WI38 (cell line): ENCODE results near the gene VCX.
"Not testable (repeated sequence)": the region's sequence is repeated elsewhere in the genome, so short reads cannot be mapped to it uniquely, and the experiment has no call there.

Source experiments
- H3K4me3 ChIP-seq: 2 replicates; pipeline ENCODE4 v1.5.1; 2011; ENCODE audit warnings: low read depth, mild to moderate bottlenecking, control low read depth, low read length
- TF ChIP-seq, protein P1 (sequence below): IDR thresholded peaks from 2 replicates; pipeline ENCODE4 v1.5.1; 2012; ENCODE audit warnings: low read depth, mild to moderate bottlenecking, control low read depth, low read length

The VCX gene

DNA sequence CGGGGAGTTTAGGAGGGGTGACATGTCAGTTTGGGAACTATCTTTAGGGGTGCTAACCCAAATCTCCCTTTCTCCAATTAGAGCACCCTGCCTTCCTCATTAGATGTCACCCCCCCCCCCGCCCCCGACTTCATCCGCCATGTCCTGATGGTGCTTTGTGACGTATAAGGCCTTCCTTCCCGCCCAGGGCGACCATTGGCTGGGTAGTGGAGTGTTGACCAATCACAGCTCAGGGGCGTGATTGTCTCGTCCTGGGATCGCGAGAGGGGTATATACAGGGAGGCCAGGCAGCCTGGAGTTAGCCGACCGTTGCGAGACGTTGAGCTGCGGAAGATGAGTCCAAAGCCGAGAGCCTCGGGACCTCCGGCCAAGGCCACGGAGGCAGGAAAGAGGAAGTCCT lies at the start of gene VCX:
TSS of gene VCX (plus strand) at position 301 of the 400 bp plus-strand sequence. CDS start at position 334, 33 bp downstream.
- not testable (repeated sequence) for H3K4me3 ChIP-seq

DNA sequence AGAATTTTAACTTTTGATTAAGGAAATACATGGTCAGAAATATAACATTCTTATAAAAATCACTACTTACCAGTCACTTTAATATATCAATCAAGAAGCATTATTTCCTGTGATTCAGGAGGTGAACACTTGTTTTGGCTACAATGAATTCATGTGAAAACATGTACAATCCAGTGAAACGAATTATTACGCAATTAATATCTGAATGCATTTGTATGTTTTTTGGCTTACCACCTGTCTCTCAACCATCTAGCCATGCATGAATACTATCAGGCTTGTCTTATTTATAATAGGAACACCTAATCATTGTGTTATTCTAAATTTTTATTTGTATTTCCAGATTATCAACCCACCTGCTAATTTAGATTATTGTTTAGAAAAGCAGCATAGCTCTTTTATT lies 44.6 kb upstream of the VCX start:
- TF ChIP-seq, protein P1, sequence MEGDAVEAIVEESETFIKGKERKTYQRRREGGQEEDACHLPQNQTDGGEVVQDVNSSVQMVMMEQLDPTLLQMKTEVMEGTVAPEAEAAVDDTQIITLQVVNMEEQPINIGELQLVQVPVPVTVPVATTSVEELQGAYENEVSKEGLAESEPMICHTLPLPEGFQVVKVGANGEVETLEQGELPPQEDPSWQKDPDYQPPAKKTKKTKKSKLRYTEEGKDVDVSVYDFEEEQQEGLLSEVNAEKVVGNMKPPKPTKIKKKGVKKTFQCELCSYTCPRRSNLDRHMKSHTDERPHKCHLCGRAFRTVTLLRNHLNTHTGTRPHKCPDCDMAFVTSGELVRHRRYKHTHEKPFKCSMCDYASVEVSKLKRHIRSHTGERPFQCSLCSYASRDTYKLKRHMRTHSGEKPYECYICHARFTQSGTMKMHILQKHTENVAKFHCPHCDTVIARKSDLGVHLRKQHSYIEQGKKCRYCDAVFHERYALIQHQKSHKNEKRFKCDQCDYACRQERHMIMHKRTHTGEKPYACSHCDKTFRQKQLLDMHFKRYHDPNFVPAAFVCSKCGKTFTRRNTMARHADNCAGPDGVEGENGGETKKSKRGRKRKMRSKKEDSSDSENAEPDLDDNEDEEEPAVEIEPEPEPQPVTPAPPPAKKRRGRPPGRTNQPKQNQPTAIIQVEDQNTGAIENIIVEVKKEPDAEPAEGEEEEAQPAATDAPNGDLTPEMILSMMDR, result no peak
- H3K4me3 ChIP-seq, result no peak overlapping the region

DNA sequence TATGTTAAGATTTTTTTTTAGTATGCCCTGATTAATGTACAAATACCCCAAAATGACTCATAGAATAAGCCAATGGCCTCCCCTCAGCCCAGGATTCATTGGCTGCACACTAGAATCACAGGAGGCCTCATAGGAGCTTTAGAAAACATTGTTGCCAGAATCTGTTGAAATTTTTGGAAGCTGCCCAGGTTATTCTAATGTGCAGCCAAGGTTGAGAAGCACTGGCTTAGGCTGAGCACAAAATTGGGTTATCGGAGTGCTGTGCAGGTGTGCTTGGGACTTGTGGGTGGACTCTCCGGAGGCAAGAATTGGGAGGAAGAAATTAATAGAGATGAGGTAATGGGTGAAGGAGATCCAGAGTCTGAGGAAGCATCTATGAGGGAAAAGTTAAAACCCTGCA lies 41.3 kb upstream of the VCX start:
- TF ChIP-seq, protein P1, result no peak
- no peak overlapping the region for H3K4me3 ChIP-seq

DNA sequence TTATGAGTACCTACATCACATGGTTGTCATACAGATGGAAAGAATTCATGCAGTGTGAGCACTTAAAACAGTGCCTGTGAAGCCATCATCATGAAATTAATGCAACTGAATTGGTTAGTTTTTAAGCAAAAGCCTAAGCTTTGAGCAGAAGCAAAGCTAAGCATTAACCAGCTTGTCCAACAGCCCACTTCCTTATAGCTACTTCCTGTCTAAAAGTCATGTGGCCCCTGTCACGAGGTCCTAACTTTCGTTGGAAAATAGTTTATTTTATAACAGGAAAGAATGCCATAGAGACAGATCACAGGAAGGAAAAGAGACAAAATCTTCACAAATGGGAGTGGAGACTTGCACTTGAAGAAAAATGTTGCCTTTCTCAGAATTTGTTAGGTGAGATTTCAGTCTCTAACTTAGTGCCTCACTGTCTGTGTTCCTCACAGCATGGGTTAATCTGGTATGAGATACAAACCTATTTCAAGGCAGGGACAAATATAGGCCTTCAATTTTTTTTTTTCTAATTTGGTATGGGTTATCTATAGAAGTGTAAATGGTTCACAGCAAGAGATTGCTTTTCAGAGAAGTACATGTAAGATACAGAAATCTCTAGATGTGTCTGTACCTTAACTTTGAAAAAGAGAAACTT lies 27.7 kb upstream of the VCX start:
- TF ChIP-seq, protein P1, result no peak
- H3K4me3 ChIP-seq, result no peak overlapping the region

DNA sequence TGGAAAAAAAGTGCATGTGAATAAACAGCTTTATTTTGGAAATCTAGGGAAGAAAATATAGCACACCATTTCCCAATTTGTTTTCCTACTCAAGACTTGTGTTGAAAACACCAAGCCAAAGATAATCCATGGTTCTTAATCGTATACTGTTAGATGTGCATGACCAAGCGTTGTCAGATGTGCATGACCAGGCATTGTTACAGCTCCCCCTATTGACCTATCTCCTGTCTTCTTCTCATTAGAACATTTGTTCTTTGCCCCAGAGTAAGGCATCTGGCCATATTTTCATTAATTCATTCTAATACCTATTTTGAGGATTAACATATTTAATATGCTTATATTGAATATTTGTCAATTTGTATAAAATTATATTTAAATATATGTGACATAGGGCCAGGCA lies 14.4 kb upstream of the VCX start:
- TF ChIP-seq, protein P1, result no peak

DNA sequence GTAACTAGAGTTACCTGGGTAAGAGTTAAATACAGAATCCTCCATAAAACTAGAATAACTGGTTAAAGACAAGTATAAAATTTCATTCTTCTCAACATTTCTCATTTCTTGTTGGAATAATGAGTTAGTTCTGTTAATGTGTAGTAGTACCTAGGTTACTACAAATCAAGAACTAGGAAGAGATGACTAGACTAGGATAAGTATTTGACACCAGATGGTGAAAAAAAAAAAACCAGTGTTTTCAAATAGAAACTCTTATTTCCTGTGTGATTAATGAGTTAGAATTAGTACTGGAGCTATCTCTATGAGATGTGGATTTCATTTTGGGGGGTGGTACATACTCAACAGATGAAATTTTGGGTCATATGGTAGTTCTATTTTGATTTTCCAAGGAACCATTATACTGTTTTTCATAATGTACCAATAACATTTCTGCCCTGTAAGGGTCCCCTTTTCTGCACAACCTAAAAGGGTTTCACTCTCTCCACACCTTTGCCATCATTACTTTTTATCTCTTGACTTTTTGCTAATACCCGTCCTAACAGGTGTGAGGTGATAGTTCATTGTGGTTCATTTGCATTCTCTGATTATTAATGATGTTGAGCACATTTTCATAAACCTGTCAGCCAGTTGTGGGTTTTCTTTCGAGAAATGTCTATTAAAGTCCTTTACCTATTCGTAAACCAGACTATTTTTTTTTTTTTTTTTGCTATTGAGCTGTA lies 1.7 kb upstream of the VCX start:
- H3K4me3 ChIP-seq, result no peak overlapping the region
- TF ChIP-seq, protein P1, result no peak

More for the DNA sequence above, 14.4 kb upstream of the VCX start:
- H3K4me3 ChIP-seq, result no peak overlapping the region

DNA sequence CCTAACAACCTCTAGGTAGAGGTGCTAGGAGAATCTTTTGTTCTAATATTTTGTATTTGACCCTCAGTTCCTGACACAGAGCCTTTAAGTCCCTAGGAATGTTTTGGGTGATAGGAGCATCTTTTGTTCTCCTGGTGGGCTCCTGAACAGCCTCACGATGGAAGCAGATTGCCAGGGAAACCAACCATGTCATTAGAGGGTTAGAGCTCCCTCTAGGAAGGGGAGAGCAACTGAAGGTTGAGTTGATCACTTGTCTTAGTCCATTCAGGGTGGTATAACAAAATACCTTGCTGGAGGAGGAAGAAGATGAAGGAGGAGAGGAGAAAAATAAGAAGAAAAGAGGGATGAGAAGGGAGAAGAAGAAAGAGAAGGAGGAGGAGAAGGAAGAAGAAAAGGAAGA lies 9.2 kb downstream of the VCX start:
- TF ChIP-seq, protein P1, result no peak
- H3K4me3 ChIP-seq, result no peak overlapping the region
